Liver (tissue), 9 donors: Measurements from ENCODE around the gene TPST1. TPM values are rescaled to one million over a fixed set of nuclear protein-coding genes. Genes with fewer than 3 reads are reported as not detected.
A peak's percentile ranks its signal among the peaks of the same experiment; 100 is the strongest.

Source experiments
- DNase-seq: peaks from one replicate; pipeline ENCODE4 v3.0.0-alpha.2; 2017; ENCODE audit warnings: low spot score
- H3K27ac ChIP-seq, 2 donors: one replicate each; pipeline ENCODE4 v1.7.0; 2013; ENCODE audit warnings: inconsistent platforms in 2 of 2, low read length in 2 of 2, control low read depth in 1 of 2, low read depth in 1 of 2, mild to moderate bottlenecking in 1 of 2
- H3K27me3 ChIP-seq, 4 donors: one replicate each; pipeline versions ENCODE4 v1.6.1 to v1.7.0; 2013; ENCODE audit warnings: low read length in 3 of 4, inconsistent platforms in 1 of 4, mild to moderate bottlenecking in 1 of 4, moderate library complexity in 1 of 4; ENCODE audit not compliant: control insufficient read depth in 4 of 4, insufficient read depth in 4 of 4
- H3K36me3 ChIP-seq, 4 donors: one replicate each; pipeline versions ENCODE4 v1.6.1 to v1.7.0; 2013; ENCODE audit warnings: low read length in 3 of 4, mild to moderate bottlenecking in 3 of 4, low read depth in 1 of 4, moderate library complexity in 1 of 4; ENCODE audit not compliant: control insufficient read depth in 4 of 4, insufficient read depth in 3 of 4
- H3K4me1 ChIP-seq, 4 donors: one replicate each; pipeline versions ENCODE4 v1.6.1 to v1.7.0; 2013; ENCODE audit warnings: low read length in 3 of 4, mild to moderate bottlenecking in 3 of 4, moderate library complexity in 1 of 4; ENCODE audit not compliant: control insufficient read depth in 4 of 4, insufficient read depth in 4 of 4
- H3K4me3 ChIP-seq, 3 donors: one replicate each; pipeline versions ENCODE4 v1.6.1 to v1.7.0; 2013; ENCODE audit warnings: low read length in 3 of 3, control low read depth in 1 of 3, low read depth in 1 of 3, mild to moderate bottlenecking in 1 of 3
- H3K9ac ChIP-seq, 2 donors: one replicate each; pipeline ENCODE4 v1.7.0; 2013; ENCODE audit warnings: low read length in 2 of 2, mild to moderate bottlenecking in 2 of 2, moderate library complexity in 2 of 2, control low read depth in 1 of 2, low read depth in 1 of 2
- H3K9me3 ChIP-seq, 4 donors: one replicate each; pipeline versions ENCODE4 v1.6.1 to v1.7.0; 2013; ENCODE audit warnings: low read length in 3 of 4; ENCODE audit not compliant: control insufficient read depth in 4 of 4
- EGR1 ChIP-seq, 2 donors: IDR thresholded peaks; 2 replicates each; pipeline ENCODE4 v1.6.1; 2016 to 2018; ENCODE audit warnings: antibody characterized with exemption in 2 of 2, low read depth in 2 of 2
- FOXA1 ChIP-seq: IDR thresholded peaks from 2 replicates; pipeline ENCODE4 v1.6.1; 2016; ENCODE audit warnings: antibody characterized with exemption
- FOXA2 ChIP-seq: IDR thresholded peaks from 2 replicates; pipeline ENCODE4 v1.6.1; 2016; ENCODE audit warnings: antibody characterized with exemption
- GABPA ChIP-seq, 2 donors: IDR thresholded peaks in 1 of 2; conservative IDR thresholded peaks in 1 of 2; 2 replicates each; pipeline ENCODE4 v1.6.1; 2016; ENCODE audit warnings: antibody characterized with exemption in 2 of 2, mild to moderate bottlenecking in 1 of 2, moderate library complexity in 1 of 2
- HNF4A ChIP-seq, 2 donors: conservative IDR thresholded peaks; 2 replicates each; pipeline ENCODE4 v1.6.1; 2016; ENCODE audit warnings: antibody characterized with exemption in 2 of 2, mild to moderate bottlenecking in 2 of 2
- HNF4G ChIP-seq: IDR thresholded peaks from 2 replicates; pipeline ENCODE4 v1.6.1; 2016; ENCODE audit warnings: antibody characterized with exemption
- JUND ChIP-seq, 2 donors: IDR thresholded peaks; 2 replicates each; pipeline ENCODE4 v1.6.1; 2016; ENCODE audit warnings: antibody characterized with exemption in 2 of 2
- NR2F2 ChIP-seq: IDR thresholded peaks from 2 replicates; pipeline ENCODE4 v1.6.1; 2016; ENCODE audit warnings: antibody characterized with exemption
- RAD21 ChIP-seq, 2 donors: IDR thresholded peaks; 2 replicates each; pipeline ENCODE4 v1.6.1; 2016; ENCODE audit warnings: antibody characterized with exemption in 2 of 2, mild to moderate bottlenecking in 2 of 2
- RXRA ChIP-seq, 2 donors: IDR thresholded peaks; 2 replicates each; pipeline ENCODE4 v1.6.1; 2017 to 2018; ENCODE audit warnings: antibody characterized with exemption in 2 of 2, mild to moderate bottlenecking in 1 of 2
- SP1 ChIP-seq: IDR thresholded peaks from 2 replicates; pipeline ENCODE4 v1.6.1; 2018; ENCODE audit warnings: antibody characterized with exemption, mild to moderate bottlenecking
- TAF1 ChIP-seq: conservative IDR thresholded peaks from 2 replicates; pipeline ENCODE4 v1.6.1; 2016; ENCODE audit warnings: antibody characterized with exemption, mild to moderate bottlenecking
- YY1 ChIP-seq: IDR thresholded peaks from 2 replicates; pipeline ENCODE4 v1.6.1; 2016; ENCODE audit warnings: antibody characterized with exemption, mild to moderate bottlenecking
- WGBS: extraction: QIAGEN DNeasy Blood & Tissue Kit; methylation state at CpG from one replicate; pipeline ENCODE4 v1.1.7; 2013; 5-methylcytosine and 5-hydroxymethylcytosine counted together
- polyA plus RNA-seq, 2 donors: library from polyadenylated mRNA; stranded (reverse) in 1 of 2; unstranded in 1 of 2; fragments of 200-250 nt in 1 of 2; fragments of >200 nt in 1 of 2; fragmentation: Nextera tagmentation in 1 of 2; extraction: Ambion mirVana in 1 of 2; gene quantifications; one replicate each; pipeline versions ENCODE4 v1.2.1 to v1.2.3, GENCODE V29; 2013 to 2015
- total RNA-seq, 2 donors: library from RNA; depleted of rRNA; stranded (reverse); fragments of >200 nt; gene quantifications; one replicate each; pipeline ENCODE4 v1.2.3, GENCODE V29; 2014
- TF ChIP-seq, protein P1 (sequence below): IDR thresholded peaks from 2 replicates; pipeline ENCODE4 v1.6.1; 2016; ENCODE audit warnings: antibody characterized with exemption, mild to moderate bottlenecking
- TF ChIP-seq, protein P2 (sequence below): IDR thresholded peaks from 2 replicates; pipeline ENCODE4 v1.6.1; 2016; ENCODE audit warnings: antibody characterized with exemption
- TF ChIP-seq, protein P3 (sequence below): IDR thresholded peaks from 2 replicates; pipeline ENCODE4 v1.6.1; 2016; ENCODE audit warnings: antibody characterized with exemption
- TF ChIP-seq, protein P4 (sequence below): IDR thresholded peaks from 2 replicates; pipeline ENCODE4 v1.6.1; 2016; ENCODE audit warnings: antibody characterized with exemption
- TF ChIP-seq, protein P5 (sequence below): fragments of 150-350 bp; IDR thresholded peaks from 2 replicates; pipeline ENCODE4 v1.5.1; 2017; ENCODE audit warnings: improper control_type of control experiment, low read depth, low read length; ENCODE audit not compliant: missing input control
- donor health status: healthy.
- donor health status: healthy.
- donor health status: healthy.
- donor health status: healthy.
- donor health status: healthy.

The TPST1 gene
- total and polyA plus RNA-seq, 4 donors: 23.8 to 62.5 (median 25.7) TPM

DNA sequence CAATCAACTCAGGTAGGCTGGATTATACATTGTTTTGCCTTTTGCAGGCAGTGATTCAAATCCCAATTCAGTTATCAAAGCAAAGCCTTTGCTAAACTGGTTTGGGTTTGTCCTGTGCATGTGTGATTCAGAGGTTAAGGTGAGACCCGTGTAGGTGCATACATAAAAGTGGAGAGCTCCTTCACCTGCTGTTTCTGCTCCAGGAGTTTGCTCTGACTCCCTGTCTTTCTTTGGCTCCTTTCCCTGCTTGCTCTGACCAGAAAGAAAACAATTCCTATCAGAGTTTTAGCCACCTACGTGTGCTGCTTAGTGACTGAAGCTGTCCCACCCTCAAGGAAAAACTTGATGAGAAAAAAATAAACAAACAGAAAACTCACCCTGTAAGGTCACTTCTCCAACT is 101.1 kb downstream of the TPST1 start:
- Histone ChIP-seq H3K4me3 (no peak overlapping the region), H3K9me3 (no peaks in the 10 kb centered on the region), H3K27me3 (no peaks in the 10 kb centered on the region), H3K36me3 (no peaks in the 10 kb centered on the region), H3K27ac (peak overlapping the region; percentile 27 to 89), H3K9ac (no peak overlapping the region), H3K4me1 (peaks cover 8 to 32% (median 14%) of the 10 kb centered on the region in 4 donors)
- 33% methylated on average over 2 of the region's 2 CpGs for WGBS
- DNase-seq: no peak
- no peak for TF ChIP-seq NR2F2

DNA sequence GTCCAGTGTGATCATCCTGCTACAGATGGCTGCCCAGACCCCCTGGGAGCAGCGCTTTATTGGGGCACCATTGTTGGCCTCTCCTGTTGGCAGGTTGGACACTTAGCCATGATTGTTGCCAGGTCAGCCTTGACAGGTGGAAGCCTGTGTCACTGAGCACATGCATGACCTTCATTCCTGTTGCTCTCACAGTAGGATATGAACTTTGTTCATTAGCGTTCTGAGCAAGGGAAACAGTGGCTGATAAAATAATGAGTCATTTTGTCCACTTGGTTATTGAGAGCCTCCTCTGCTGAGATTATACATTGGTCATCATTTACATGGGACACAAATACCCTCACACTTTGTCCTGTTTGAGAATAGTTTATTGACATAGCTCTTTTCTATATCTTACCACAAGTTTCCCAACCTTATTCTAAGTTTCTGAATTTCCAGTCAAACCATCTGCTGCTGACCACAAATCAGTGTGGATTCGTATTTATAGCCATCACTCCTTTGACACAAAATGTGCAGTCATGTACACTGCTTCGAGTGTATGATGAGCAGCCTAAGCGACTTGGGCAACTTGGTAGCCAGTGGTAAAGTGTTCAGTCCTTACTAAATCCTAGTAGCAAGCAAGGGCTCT is 102.6 kb downstream of the TPST1 start:
- Histone ChIP-seq H3K27me3 (no peaks in the 10 kb centered on the region), H3K9me3 (no peaks in the 10 kb centered on the region), H3K4me3 (no peak overlapping the region), H3K27ac (peak overlapping the region; percentile 74 to 89), H3K4me1 (peaks cover 8 to 32% (median 14%) of the 10 kb centered on the region in 4 donors), H3K36me3 (no peaks in the 10 kb centered on the region), H3K9ac (no peak overlapping the region)
- WGBS: 78% methylated on average over 5 of the region's 5 CpGs
- no peak for DNase-seq
- TF ChIP-seq FOXA2 (peak; percentile 91), YY1 (peak; percentile 91), HNF4A (conservative IDR thresholded peaks at IDR 0.05) (peak; percentile 86 to 97), RXRA (IDR thresholded peaks at IDR 0.05) (peak; percentile 74 to 96), NR2F2 (peak; percentile 78), SP1 (peak; percentile 84), RAD21 (IDR thresholded peaks at IDR 0.05) (peak; percentile 49 to 66), FOXA1 (peak; percentile 90), HNF4G (no peak), JUND (IDR thresholded peaks at IDR 0.05) (peak; percentile 99 to 100), TAF1 (no peak), EGR1 (IDR thresholded peaks at IDR 0.05; ENCODE audit: low read depth in 2 of 2) (peak in 1 of 2 donors; percentile 97), GABPA (IDR thresholded peaks at IDR 0.05 in 1 of 2, conservative IDR thresholded peaks at IDR 0.05 in 1 of 2) (peak in 1 of 2 donors; percentile 44)
- TF ChIP-seq, protein P1, sequence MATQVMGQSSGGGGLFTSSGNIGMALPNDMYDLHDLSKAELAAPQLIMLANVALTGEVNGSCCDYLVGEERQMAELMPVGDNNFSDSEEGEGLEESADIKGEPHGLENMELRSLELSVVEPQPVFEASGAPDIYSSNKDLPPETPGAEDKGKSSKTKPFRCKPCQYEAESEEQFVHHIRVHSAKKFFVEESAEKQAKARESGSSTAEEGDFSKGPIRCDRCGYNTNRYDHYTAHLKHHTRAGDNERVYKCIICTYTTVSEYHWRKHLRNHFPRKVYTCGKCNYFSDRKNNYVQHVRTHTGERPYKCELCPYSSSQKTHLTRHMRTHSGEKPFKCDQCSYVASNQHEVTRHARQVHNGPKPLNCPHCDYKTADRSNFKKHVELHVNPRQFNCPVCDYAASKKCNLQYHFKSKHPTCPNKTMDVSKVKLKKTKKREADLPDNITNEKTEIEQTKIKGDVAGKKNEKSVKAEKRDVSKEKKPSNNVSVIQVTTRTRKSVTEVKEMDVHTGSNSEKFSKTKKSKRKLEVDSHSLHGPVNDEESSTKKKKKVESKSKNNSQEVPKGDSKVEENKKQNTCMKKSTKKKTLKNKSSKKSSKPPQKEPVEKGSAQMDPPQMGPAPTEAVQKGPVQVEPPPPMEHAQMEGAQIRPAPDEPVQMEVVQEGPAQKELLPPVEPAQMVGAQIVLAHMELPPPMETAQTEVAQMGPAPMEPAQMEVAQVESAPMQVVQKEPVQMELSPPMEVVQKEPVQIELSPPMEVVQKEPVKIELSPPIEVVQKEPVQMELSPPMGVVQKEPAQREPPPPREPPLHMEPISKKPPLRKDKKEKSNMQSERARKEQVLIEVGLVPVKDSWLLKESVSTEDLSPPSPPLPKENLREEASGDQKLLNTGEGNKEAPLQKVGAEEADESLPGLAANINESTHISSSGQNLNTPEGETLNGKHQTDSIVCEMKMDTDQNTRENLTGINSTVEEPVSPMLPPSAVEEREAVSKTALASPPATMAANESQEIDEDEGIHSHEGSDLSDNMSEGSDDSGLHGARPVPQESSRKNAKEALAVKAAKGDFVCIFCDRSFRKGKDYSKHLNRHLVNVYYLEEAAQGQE: peak; percentile 77
- TF ChIP-seq, protein P2, sequence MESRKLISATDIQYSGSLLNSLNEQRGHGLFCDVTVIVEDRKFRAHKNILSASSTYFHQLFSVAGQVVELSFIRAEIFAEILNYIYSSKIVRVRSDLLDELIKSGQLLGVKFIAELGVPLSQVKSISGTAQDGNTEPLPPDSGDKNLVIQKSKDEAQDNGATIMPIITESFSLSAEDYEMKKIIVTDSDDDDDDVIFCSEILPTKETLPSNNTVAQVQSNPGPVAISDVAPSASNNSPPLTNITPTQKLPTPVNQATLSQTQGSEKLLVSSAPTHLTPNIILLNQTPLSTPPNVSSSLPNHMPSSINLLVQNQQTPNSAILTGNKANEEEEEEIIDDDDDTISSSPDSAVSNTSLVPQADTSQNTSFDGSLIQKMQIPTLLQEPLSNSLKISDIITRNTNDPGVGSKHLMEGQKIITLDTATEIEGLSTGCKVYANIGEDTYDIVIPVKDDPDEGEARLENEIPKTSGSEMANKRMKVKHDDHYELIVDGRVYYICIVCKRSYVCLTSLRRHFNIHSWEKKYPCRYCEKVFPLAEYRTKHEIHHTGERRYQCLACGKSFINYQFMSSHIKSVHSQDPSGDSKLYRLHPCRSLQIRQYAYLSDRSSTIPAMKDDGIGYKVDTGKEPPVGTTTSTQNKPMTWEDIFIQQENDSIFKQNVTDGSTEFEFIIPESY: peak; percentile 92
- TF ChIP-seq, protein P3, sequence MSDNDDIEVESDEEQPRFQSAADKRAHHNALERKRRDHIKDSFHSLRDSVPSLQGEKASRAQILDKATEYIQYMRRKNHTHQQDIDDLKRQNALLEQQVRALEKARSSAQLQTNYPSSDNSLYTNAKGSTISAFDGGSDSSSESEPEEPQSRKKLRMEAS: peak; percentile 98
- TF ChIP-seq, protein P4, sequence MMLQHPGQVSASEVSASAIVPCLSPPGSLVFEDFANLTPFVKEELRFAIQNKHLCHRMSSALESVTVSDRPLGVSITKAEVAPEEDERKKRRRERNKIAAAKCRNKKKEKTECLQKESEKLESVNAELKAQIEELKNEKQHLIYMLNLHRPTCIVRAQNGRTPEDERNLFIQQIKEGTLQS: peak; percentile 98
- TF ChIP-seq, protein P5, sequence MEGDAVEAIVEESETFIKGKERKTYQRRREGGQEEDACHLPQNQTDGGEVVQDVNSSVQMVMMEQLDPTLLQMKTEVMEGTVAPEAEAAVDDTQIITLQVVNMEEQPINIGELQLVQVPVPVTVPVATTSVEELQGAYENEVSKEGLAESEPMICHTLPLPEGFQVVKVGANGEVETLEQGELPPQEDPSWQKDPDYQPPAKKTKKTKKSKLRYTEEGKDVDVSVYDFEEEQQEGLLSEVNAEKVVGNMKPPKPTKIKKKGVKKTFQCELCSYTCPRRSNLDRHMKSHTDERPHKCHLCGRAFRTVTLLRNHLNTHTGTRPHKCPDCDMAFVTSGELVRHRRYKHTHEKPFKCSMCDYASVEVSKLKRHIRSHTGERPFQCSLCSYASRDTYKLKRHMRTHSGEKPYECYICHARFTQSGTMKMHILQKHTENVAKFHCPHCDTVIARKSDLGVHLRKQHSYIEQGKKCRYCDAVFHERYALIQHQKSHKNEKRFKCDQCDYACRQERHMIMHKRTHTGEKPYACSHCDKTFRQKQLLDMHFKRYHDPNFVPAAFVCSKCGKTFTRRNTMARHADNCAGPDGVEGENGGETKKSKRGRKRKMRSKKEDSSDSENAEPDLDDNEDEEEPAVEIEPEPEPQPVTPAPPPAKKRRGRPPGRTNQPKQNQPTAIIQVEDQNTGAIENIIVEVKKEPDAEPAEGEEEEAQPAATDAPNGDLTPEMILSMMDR: no peak
